GM12873 (cell line): ENCODE results near the gene PNPLA1.

Experiments used
- CTCF ChIP-seq: IDR thresholded peaks from 2 replicates; pipeline ENCODE4 v1.5.1; 2012; ENCODE audit warnings: low read depth, mild to moderate bottlenecking, moderate library complexity, low read length, control low read depth; ENCODE audit not compliant: insufficient read depth; ENCODE audit errors: missing control alignments

PNPLA1 gene

GRCh38 chr6:36317623-36318022 lies 47.8 kb downstream of the PNPLA1 start:
- TF ChIP-seq CTCF, result no peak

GRCh38 chr6:36318690-36319435 lies 49.0 kb downstream of the PNPLA1 start:
- no peak for TF ChIP-seq CTCF

GRCh38 chr6:36319436-36319762 lies 49.5 kb downstream of the PNPLA1 start:
- TF ChIP-seq CTCF, result no peak

- TF ChIP-seq CTCF, result no peak
These were observed 50.0 kb downstream of the PNPLA1 start for GRCh38 chr6:36319821-36320220.

GRCh38 chr6:36320475-36320874 lies 50.6 kb downstream of the PNPLA1 start:
- TF ChIP-seq CTCF, result no peak

- TF ChIP-seq CTCF, result no peak
These were observed 52.7 kb downstream of the PNPLA1 start for GRCh38 chr6:36322591-36322990.

- TF ChIP-seq CTCF, result no peak
These were observed 53.2 kb downstream of the PNPLA1 start for GRCh38 chr6:36323062-36323461.
